Subcutaneous adipose tissue (tissue), 4 donors: ENCODE results near the gene DDX6. TPM values are rescaled to one million over a fixed set of nuclear protein-coding genes. Genes with fewer than 3 reads are reported as not detected.

ENCODE experiments used
- total RNA-seq, 4 donors: library from RNA; depleted of rRNA; stranded (reverse); fragments of >200 nt; gene quantifications; one replicate each; pipeline ENCODE4 v1.1.0, GENCODE V29; 2016
- TF ChIP-seq, protein P1 (sequence below): fragments of 450-650 bp; IDR thresholded peaks from one replicate; pipeline ENCODE4 v1.5.1; 2016; ENCODE audit warnings: low read depth, mild to moderate bottlenecking, control low read depth, antibody characterized with exemption, moderate library complexity

The DDX6 gene
- total RNA-seq, 4 donors from 2014 or later: 108 to 146 (median 135) TPM

DNA sequence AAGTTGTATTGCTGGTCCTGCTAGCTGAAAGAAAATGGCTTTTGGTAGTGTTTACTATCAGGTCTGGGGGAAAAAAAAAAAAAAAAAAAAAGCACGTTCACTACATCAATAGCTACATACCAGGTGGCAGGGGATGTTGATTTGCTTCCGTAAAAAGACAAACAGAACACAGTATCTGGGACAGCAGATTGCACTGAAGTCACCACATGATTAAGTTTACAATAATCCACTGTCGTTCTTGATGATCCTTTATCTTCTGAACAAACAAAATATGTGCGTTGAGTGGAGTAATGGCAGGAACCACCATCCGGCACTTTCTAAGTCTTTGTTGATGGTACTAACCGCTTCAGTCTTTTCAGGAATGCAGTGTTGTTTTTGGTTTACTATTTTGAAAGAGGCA is 48.7 kb downstream of the DDX6 start:
- TF ChIP-seq, protein P1, sequence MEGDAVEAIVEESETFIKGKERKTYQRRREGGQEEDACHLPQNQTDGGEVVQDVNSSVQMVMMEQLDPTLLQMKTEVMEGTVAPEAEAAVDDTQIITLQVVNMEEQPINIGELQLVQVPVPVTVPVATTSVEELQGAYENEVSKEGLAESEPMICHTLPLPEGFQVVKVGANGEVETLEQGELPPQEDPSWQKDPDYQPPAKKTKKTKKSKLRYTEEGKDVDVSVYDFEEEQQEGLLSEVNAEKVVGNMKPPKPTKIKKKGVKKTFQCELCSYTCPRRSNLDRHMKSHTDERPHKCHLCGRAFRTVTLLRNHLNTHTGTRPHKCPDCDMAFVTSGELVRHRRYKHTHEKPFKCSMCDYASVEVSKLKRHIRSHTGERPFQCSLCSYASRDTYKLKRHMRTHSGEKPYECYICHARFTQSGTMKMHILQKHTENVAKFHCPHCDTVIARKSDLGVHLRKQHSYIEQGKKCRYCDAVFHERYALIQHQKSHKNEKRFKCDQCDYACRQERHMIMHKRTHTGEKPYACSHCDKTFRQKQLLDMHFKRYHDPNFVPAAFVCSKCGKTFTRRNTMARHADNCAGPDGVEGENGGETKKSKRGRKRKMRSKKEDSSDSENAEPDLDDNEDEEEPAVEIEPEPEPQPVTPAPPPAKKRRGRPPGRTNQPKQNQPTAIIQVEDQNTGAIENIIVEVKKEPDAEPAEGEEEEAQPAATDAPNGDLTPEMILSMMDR: no peak

DNA sequence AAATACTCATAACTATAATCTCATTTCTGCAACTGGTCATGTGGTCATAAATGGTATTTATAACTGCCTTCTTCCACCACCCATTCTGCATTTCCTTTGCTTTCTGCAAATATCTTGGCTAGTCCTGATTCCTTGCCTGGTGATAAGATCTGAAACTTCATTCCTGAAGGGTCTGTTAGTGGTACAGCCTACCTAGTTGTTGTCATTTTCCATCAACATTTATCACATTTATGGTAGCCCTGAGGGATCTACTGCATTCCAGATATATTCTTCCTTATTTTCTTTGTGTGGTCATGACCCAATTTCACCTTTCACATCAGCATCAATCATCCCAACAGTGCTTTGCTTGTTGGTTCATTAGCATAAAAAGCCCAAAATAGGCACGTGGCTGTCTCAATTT is 50.1 kb downstream of the DDX6 start:
- TF ChIP-seq, protein P1: no peak

DNA sequence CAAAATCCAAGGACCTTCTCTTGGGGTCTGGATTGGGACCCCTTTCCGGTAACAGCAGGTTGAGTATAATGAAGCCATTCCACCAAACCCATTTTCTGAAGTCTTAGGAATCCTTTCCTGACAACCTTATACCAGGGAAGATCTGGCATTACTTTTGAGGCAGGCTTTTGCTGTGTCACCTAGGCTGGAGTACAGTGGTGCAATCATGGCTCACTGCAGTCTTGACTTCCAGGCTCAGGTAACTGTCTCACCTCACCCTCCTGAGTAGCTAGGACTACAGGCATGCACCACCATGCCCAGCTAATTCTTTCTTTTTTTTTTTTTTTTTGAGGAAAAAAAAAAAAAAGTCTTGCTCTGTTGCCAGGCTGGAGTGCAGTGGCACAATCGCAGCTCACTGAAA is 55.8 kb downstream of the DDX6 start:
- TF ChIP-seq, protein P1: no peak

DNA sequence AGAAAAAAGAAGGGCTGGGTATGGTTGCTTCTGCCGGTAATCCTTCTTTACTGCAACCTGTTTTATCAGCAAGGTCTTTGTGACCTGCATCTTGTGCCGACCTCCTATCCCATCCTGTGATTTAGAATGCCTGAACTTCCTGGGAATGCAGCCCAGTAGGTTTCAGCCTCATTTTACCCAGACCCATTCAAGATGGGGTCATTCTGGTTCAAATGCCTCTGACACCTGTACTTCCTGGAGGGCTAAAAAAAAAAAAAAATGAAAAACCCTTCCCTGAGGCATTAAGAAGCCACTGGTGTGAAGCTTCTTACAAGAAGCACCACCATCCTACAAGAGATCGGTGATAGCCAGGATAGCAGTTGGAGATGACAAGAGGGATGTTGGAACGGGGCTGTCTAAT is 56.9 kb downstream of the DDX6 start:
- TF ChIP-seq, protein P1: no peak

DNA sequence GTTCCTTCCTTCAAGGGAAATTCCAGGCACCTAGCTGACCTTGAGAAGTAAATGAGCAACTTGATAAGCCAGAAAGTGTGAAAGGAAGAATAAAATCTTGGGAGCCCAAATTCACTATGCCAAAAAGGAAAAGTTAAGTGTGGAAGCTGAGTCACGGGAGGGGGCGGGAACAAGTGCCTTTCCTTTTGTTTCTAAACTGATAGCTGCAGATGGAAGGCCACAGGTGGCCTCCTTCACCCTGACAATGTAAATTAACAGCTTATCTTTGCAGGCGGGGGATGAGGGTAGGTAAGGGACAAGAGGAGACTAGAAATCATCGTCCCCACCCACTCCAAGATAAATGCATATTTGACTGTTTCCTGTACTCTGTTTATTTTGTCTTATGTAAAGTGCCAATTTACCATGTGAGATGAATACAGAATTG is 75.1 kb downstream of the DDX6 start:
- TF ChIP-seq, protein P1: no peak

DNA sequence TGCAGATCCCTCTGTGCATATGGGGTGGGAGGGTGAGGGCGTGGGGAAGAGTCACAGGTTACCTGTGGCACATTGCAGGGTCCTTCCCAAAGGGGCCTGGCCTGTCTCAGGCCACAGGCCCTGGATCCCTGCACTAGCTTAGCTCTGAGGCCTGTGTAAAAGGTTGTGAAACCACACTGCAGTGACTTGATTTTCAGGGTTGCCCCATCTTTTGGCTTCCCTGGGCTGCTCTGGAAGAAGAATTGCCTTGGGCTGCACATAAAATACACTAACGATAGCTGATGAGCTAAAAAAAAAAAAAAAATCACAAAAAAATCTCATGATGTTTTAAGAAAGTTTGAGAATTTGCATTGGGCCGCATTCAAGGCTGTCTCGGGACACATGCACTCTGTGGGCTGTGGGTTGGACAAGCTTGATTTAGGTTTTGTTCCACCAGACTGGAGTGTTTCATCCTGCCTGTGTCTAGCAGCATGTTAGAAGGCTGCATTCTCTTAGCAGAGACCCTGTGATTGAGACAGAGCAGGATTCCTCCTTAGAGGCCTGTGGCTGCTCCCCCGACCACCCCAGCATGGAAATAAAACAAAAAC is 75.6 kb downstream of the DDX6 start:
- TF ChIP-seq, protein P1: no peak

DNA sequence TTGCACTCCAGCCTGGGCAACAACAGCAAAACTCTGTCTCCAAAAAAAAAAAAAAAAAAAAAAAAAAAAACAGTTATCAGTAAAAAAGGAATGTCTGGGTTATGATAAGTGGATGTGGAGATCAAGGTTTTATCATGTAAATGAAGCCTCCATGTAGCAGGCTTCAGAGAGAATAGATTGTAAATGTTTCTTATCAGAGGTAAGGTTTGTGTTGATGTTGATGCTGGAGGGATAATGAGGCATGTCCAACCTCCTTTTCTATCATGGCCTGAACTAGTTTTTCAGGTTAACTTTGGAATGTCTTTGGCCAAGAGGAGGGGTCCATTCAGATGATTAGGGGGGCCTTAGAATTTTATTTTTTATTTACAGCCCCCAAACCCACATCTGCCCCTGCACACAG is 76.1 kb downstream of the DDX6 start:
- TF ChIP-seq, protein P1: no peak
